ENCODE data around the gene RAD23A. TPM values are rescaled to one million over a fixed set of nuclear protein-coding genes. Genes with fewer than 3 reads are reported as not detected.

RAD23A gene
- total and polyA plus RNA-seq, 2 of the 4 experiments (the other 2 are of a cell fraction), result 54.3 to 67.8 TPM

DNA sequence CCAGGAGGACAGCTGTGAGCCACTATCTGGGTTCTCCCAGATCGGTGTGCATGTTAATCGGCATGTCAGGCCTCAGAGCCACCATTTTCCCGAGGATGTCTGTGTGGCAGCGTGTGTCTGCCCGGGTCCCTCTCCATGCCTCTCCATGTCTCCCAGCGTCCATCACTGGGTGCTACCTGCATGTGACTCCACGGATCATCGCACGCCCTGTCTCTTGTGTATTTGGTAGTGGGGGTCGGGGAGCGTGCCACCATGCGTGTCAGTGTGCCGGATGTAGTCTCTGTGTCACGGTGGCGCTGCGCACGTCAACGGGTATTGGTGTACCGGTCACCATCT is 55.5 kb downstream of the RAD23A start:
- intact Hi-C loops (cut with micrococcal nuclease), result no loop called here
- ATAC-seq (ENCODE audit: low read depth), result no peak

More for the DNA sequence above, 55.5 kb downstream of the RAD23A start:
- Histone ChIP-seq H3K4me1 (ENCODE audit: control insufficient read depth, insufficient read depth, low read length) (peaks cover 18% of the 10 kb centered on the region), H4K91ac (ENCODE audit: insufficient read depth, low read depth, low read length) (no peak overlapping the region), H3K36me3 (ENCODE audit: control insufficient read depth, insufficient read depth, low read length) (peaks cover 18% of the 10 kb centered on the region), H3K9me3 (ENCODE audit: control insufficient read depth, insufficient read depth, low read length) (no peaks in the 10 kb centered on the region), H2BK120ac (ENCODE audit: low read depth, low read length) (no peak overlapping the region), H3K56ac (ENCODE audit: extremely low read depth, insufficient read depth, low read length) (no peak overlapping the region), H4K20me1 (ENCODE audit: insufficient read depth, low read length) (peaks cover 64% of the 10 kb centered on the region), H3K14ac (replicated peaks; ENCODE audit: low read depth, low read length) (no peak overlapping the region; the same call in 1 of the 2 replicates), H3K27me3 (ENCODE audit: control insufficient read depth, insufficient read depth, low read length) (no peaks in the 10 kb centered on the region), H2AK9ac (replicated peaks; ENCODE audit: low read depth, low read length, poor library complexity) (peak overlapping the region; percentile 31), H2BK5ac (ENCODE audit: low read depth, low read length, poor library complexity, severe bottlenecking) (no peak overlapping the region), H3K4ac (ENCODE audit: low read depth, low read length) (no peak overlapping the region; the same call in 1 of the 2 replicates), H3K9me1 (ENCODE audit: insufficient read depth, low read length) (peaks cover 16% of the 10 kb centered on the region), H3K4me3 (ENCODE audit: insufficient read depth, low read depth, low read length) (no peak overlapping the region), H2AFZ (replicated peaks; ENCODE audit: low read length, poor library complexity) (peak overlapping the region; percentile 47), H3K18ac (ENCODE audit: low read depth, low read length) (no peak overlapping the region), H2AK5ac (ENCODE audit: low read depth, low read length) (peak overlapping the region; percentile 92; the same call in 1 of the 2 replicates), H2BK15ac (ENCODE audit: low read depth, low read length) (0 out of 3 replicates have a peak overlapping the region, but pooled peaks have one; percentile 27), H4K8ac (ENCODE audit: low read depth in 2 of 2, low read length in 2 of 2) (no peak overlapping the region; a peak in 1 of 4 replicates), H3K23ac (ENCODE audit: low read depth, low read length) (peak overlapping the region; percentile 86), H3K9ac (ENCODE audit: low read depth, low read length) (no peak overlapping the region), H2BK20ac (ENCODE audit: low read depth, low read length) (no peak overlapping the region), H3K27ac (ENCODE audit: insufficient read depth, low read length) (no peak overlapping the region), H3K4me2 (ENCODE audit: low read depth, low read length) (no peak overlapping the region), H3K79me1 (ENCODE audit: low read depth in 1 of 2, low read length in 2 of 2) (peaks cover 27 to 86% of the 10 kb centered on the region in 2 experiments), H4K5ac (ENCODE audit: low read depth, low read length) (no peak overlapping the region)
- ChIA-PET CTCF (no interaction called here), POLR2A (ENCODE audit: unreplicated experiment) (no interaction called here)
- dilution Hi-C loops (cut with HindIII; ENCODE audit: low sequenced_read_pairs, unreplicated experiment), result no loop called here
- TF ChIP-seq, protein P1, sequence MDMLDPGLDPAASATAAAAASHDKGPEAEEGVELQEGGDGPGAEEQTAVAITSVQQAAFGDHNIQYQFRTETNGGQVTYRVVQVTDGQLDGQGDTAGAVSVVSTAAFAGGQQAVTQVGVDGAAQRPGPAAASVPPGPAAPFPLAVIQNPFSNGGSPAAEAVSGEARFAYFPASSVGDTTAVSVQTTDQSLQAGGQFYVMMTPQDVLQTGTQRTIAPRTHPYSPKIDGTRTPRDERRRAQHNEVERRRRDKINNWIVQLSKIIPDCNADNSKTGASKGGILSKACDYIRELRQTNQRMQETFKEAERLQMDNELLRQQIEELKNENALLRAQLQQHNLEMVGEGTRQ (IDR thresholded peaks at IDR 0.05; ENCODE audit: low read depth, low read length), result no peak
- TF ChIP-seq CHD1 (IDR thresholded peaks at IDR 0.05; ENCODE audit: low read depth, low read length) (no peak), MAZ (IDR thresholded peaks at IDR 0.05; ENCODE audit: borderline replicate concordance, low read depth, low read length) (no peak), SMC3 (IDR thresholded peaks at IDR 0.05; ENCODE audit: low read depth, low read length) (no peak), NFE2L2 (IDR thresholded peaks at IDR 0.05; ENCODE audit: low read depth, low read length) (no peak), POLR2A (IDR thresholded peaks at IDR 0.05; ENCODE audit: low read depth, low read length) (no peak), RAD21 (IDR thresholded peaks at IDR 0.05; ENCODE audit: low read length) (no peak), MXI1 (IDR thresholded peaks at IDR 0.05; ENCODE audit: borderline replicate concordance, low read depth, low read length) (no peak)
- TF ChIP-seq, protein P2, sequence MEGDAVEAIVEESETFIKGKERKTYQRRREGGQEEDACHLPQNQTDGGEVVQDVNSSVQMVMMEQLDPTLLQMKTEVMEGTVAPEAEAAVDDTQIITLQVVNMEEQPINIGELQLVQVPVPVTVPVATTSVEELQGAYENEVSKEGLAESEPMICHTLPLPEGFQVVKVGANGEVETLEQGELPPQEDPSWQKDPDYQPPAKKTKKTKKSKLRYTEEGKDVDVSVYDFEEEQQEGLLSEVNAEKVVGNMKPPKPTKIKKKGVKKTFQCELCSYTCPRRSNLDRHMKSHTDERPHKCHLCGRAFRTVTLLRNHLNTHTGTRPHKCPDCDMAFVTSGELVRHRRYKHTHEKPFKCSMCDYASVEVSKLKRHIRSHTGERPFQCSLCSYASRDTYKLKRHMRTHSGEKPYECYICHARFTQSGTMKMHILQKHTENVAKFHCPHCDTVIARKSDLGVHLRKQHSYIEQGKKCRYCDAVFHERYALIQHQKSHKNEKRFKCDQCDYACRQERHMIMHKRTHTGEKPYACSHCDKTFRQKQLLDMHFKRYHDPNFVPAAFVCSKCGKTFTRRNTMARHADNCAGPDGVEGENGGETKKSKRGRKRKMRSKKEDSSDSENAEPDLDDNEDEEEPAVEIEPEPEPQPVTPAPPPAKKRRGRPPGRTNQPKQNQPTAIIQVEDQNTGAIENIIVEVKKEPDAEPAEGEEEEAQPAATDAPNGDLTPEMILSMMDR (conservative IDR thresholded peaks at IDR 0.05; ENCODE audit: low read depth, low read length), result no peak
- TF ChIP-seq, protein P3, sequence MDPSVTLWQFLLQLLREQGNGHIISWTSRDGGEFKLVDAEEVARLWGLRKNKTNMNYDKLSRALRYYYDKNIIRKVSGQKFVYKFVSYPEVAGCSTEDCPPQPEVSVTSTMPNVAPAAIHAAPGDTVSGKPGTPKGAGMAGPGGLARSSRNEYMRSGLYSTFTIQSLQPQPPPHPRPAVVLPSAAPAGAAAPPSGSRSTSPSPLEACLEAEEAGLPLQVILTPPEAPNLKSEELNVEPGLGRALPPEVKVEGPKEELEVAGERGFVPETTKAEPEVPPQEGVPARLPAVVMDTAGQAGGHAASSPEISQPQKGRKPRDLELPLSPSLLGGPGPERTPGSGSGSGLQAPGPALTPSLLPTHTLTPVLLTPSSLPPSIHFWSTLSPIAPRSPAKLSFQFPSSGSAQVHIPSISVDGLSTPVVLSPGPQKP (IDR thresholded peaks at IDR 0.05; ENCODE audit: borderline replicate concordance, low read depth, low read length), result no peak
- in situ Hi-C loops (cut with MboI; ENCODE audit: low sequenced_read_pairs), result no loop called here
- BruUV-seq (replicated peaks), result no TSS peak
- 90% methylated on average over 5 of the region's 19 CpGs; no CpG with 5 or more reads in 1 of the 2 experiments for WGBS, 2 experiments (ENCODE audit: extremely low coverage in 2 of 2, insufficient read length in 1 of 2)
- no peak for DNase-seq

All from IMR-90 (cell line).